ENCODE measurements around the gene FGD5. TPM values are rescaled to one million over a fixed set of nuclear protein-coding genes. Genes with fewer than 3 reads are reported as not detected.

The FGD5 gene
- total RNA-seq, 1 donor from 2014 or later = 16.2 TPM

DNA sequence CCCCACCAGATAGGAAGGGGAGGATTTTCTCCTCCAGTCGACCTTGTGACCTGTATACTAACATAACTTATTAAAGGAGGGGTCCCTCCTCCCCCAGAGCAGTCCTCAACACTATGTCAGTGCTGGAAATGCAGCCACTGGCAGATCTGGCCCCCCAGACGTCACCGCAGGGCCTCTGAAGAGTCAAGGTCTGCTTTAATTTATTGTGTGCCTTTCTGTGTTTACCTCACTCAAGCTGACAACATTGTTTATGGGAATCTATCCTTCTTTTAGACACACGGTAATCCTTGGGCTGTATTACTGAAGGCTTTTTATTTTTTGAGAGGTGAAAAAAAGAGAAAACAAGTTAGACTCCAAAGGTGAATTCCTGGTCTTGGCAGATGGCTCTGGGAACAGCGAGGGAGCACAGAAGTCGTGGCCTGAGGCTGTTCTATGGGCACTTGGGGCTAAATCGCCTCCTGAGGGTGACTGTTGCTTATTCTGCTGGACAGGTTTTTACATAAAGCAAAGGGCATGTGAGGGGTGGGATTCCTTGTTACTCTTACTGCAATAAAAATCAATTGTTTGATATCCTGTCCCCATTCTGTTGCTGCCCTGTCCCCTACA is 115.2 kb downstream of the FGD5 start:
- Histone ChIP-seq H3K4me3 (no peak overlapping the region), H3K36me3 (peaks cover 0 to 5% of the 10 kb centered on the region in 2 donors), H3K4me1 (no peaks in the 10 kb centered on the region), H3K27me3 (no peaks in the 10 kb centered on the region), H3K27ac (no peak overlapping the region), H3K9me3 (no peaks in the 10 kb centered on the region)
- intact Hi-C loops (cut with DNase I) = no loop called here
- TF ChIP-seq, protein P1, sequence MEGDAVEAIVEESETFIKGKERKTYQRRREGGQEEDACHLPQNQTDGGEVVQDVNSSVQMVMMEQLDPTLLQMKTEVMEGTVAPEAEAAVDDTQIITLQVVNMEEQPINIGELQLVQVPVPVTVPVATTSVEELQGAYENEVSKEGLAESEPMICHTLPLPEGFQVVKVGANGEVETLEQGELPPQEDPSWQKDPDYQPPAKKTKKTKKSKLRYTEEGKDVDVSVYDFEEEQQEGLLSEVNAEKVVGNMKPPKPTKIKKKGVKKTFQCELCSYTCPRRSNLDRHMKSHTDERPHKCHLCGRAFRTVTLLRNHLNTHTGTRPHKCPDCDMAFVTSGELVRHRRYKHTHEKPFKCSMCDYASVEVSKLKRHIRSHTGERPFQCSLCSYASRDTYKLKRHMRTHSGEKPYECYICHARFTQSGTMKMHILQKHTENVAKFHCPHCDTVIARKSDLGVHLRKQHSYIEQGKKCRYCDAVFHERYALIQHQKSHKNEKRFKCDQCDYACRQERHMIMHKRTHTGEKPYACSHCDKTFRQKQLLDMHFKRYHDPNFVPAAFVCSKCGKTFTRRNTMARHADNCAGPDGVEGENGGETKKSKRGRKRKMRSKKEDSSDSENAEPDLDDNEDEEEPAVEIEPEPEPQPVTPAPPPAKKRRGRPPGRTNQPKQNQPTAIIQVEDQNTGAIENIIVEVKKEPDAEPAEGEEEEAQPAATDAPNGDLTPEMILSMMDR (IDR thresholded peaks at IDR 0.05) = no peak
- TF ChIP-seq POLR2A (IDR thresholded peaks at IDR 0.05) = no peak
- no peak for TF ChIP-seq POLR2AphosphoS5 (IDR thresholded peaks at IDR 0.05; ENCODE audit: insufficient read depth in 1 of 2, low read depth in 1 of 2)
- no peak for DNase-seq (ENCODE audit: extremely low spot score in 2 of 2)

DNA sequence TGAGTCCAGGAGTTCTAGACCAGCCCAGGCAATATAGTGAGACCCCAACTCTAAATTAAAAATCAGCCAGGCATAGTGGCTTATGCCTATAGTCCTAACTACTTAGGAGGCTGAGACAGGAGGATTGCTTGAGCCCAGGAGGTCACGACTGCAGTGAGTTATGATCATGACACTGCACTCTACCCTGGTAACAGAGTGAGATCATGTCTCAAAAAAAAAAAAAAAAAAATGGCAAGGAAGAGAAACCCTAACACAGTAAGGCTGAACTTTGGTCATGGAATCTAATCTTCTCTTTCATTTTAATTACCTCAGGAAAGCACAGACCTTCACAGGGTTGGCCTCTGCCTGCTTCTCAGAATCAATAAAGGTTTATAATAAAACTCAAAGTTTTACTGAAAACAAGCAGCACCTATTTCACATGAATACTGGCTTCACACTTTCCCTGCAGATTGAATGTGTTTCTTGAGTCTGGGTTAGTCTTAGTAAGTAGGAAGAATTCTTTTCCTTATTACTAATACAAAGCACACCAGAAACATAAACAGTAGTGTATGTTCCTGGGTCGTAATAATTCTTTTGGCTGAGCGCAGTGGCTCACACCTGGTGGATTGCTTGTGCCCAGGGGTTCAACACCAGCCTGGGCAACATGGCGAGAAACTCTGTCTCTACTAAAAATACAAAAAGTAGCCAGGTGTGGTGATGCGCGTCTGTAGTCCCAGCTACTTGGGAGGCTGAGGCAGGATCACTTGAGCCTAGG is 117.0 kb downstream of the FGD5 start:
- Histone ChIP-seq H3K27ac (no peak overlapping the region), H3K4me1 (no peaks in the 10 kb centered on the region), H3K9me3 (no peaks in the 10 kb centered on the region), H3K4me3 (no peak overlapping the region), H3K36me3 (peaks cover 0 to 5% of the 10 kb centered on the region in 2 donors), H3K27me3 (no peaks in the 10 kb centered on the region)
- TF ChIP-seq POLR2AphosphoS5 (IDR thresholded peaks at IDR 0.05; ENCODE audit: insufficient read depth in 1 of 2, low read depth in 1 of 2) (no peak), POLR2A (IDR thresholded peaks at IDR 0.05) (no peak)
- TF ChIP-seq, protein P1 (IDR thresholded peaks at IDR 0.05) = no peak
- DNase-seq (ENCODE audit: extremely low spot score in 2 of 2) = no peak
- intact Hi-C loops (cut with DNase I) = no loop called here

DNA sequence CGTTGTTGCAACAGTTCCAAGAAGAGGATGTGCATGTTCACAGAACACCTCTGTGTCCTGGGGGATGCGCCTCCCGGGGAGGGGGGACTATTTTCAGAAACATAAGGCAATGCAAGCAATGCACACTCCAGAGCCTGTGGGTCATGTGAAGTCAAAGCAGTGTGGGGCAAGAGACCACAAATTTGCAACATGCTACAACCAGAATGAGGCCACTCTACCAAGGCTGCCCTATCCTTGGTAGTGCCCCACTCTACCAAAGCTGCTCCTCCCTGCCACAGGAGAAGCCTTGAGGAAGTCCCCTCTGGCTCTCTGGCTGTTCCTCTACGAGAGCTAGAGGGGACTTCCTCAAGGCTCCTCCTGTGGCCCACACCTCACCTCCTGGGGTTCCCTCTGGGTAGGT is 120.2 kb downstream of the FGD5 start:
- Histone ChIP-seq H3K27ac (no peak overlapping the region), H3K36me3 (peaks cover 0 to 7% of the 10 kb centered on the region in 2 donors), H3K4me1 (peaks cover 6% of the 10 kb centered on the region), H3K4me3 (no peak overlapping the region), H3K27me3 (no peaks in the 10 kb centered on the region), H3K9me3 (no peaks in the 10 kb centered on the region)
- TF ChIP-seq, protein P1 (IDR thresholded peaks at IDR 0.05) = no peak
- TF ChIP-seq POLR2A (IDR thresholded peaks at IDR 0.05) (no peak), POLR2AphosphoS5 (IDR thresholded peaks at IDR 0.05; ENCODE audit: insufficient read depth in 1 of 2, low read depth in 1 of 2) (no peak)
- DNase-seq (ENCODE audit: extremely low spot score in 2 of 2) = no peak
- intact Hi-C loops (cut with DNase I) = no loop called here

DNA sequence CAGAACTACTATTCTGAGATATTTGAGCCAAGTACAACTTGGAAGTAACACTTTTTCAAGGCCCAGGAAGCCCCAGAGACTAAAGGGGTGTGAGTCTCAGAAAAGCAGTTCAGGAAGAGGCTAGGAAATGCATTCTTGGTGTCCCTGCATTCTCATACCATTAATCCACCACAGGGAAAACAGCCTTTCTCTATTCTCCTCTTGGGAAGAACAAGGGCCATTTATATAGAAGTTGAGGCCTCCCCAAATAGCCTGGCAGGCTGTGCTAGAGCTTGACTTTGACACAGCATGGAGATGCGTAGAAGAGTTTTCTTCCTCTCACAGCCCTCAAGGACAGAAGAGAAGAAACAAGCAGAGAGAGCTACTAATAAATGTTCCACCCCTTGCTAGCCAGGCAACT is 123.1 kb downstream of the FGD5 start:
- Histone ChIP-seq H3K4me3 (no peak overlapping the region), H3K4me1 (peaks cover 18% of the 10 kb centered on the region), H3K9me3 (no peaks in the 10 kb centered on the region), H3K36me3 (peaks cover 0 to 23% of the 10 kb centered on the region in 2 donors), H3K27me3 (no peaks in the 10 kb centered on the region), H3K27ac (no peak overlapping the region)
- no peak for DNase-seq (ENCODE audit: extremely low spot score in 2 of 2)
- TF ChIP-seq, protein P1 (IDR thresholded peaks at IDR 0.05) = no peak
- TF ChIP-seq POLR2AphosphoS5 (IDR thresholded peaks at IDR 0.05; ENCODE audit: insufficient read depth in 1 of 2, low read depth in 1 of 2) = no peak
- TF ChIP-seq POLR2A (IDR thresholded peaks at IDR 0.05) = no peak
- intact Hi-C loops (cut with DNase I) = no loop called here

DNA sequence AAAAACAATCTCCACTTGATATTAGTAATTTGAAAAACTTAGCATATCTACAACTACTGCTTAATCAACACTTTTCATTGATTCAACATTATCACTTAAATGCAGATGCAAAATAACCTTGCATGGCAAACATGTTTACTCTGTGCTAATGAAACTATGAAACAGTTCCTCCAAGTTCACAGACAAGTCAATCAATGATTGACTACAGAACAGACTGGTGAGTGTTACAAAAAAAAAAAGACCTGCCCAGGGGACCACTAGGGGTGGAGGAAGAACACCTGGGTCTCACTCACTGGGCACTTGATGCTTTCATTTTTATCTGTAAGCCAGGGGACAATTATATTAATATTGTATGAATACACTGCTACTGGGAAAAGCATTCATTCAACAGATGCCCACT is 124.3 kb downstream of the FGD5 start:
- Histone ChIP-seq H3K27ac (no peak overlapping the region), H3K9me3 (no peaks in the 10 kb centered on the region), H3K36me3 (peaks cover 0 to 23% of the 10 kb centered on the region in 2 donors), H3K4me1 (peaks cover 18% of the 10 kb centered on the region), H3K27me3 (no peaks in the 10 kb centered on the region), H3K4me3 (no peak overlapping the region)
- no peak for DNase-seq (ENCODE audit: extremely low spot score in 2 of 2)
- intact Hi-C loops (cut with DNase I) = no loop called here
- TF ChIP-seq POLR2AphosphoS5 (IDR thresholded peaks at IDR 0.05; ENCODE audit: insufficient read depth in 1 of 2, low read depth in 1 of 2) = no peak
- TF ChIP-seq, protein P1 (IDR thresholded peaks at IDR 0.05) = no peak
- TF ChIP-seq POLR2A (IDR thresholded peaks at IDR 0.05) = no peak

Data from vagina (tissue), 2 donors.